NCI-H82 (cell line): ENCODE measurements around the gene ACTA2.

Experiments
- DNase-seq: peaks from one replicate; lab custom pipeline; 2025; lab: John Stamatoyannopoulos, UW

Gene ACTA2

GRCh38 chr10:88892222-88892967 lies 60.2 kb downstream of the ACTA2 start:
- DNase-seq: no peak

GRCh38 chr10:88890681-88891381 lies 61.7 kb downstream of the ACTA2 start:
- no peak for DNase-seq

GRCh38 chr10:88889559-88890337 lies 62.8 kb downstream of the ACTA2 start:
- no peak for DNase-seq

- no peak for DNase-seq
Measured at GRCh38 chr10:88888810-88889445, 63.6 kb downstream of the ACTA2 start.

GRCh38 chr10:88886557-88886956 lies 66.0 kb downstream of the ACTA2 start:
- no peak for DNase-seq
